GM10847 (cell line): ENCODE measurements around the gene MAP3K12.
A peak's percentile ranks its signal among the peaks of the same experiment; 100 is the strongest.

Source experiments
- POLR2A ChIP-seq: IDR thresholded peaks from 2 replicates; pipeline ENCODE4 v1.6.1; 2011; ENCODE audit not compliant: insufficient read length; ENCODE audit errors: extremely low read depth

MAP3K12 gene

GRCh38 chr12:53452159-53453077, 46.8 kb downstream of the MAP3K12 start:
- TF ChIP-seq POLR2A, result no peak

GRCh38 chr12:53451661-53452158, 47.5 kb downstream of the MAP3K12 start, which contains the start of gene PCBP2:
TSS of gene PCBP2 (plus strand) at chr12:53452102. CDS start at chr12:53454801, 2,699 bp downstream.
- peak; percentile 85 for TF ChIP-seq POLR2A

GRCh38 chr12:53450936-53451335, 48.3 kb downstream of the MAP3K12 start:
- no peak for TF ChIP-seq POLR2A

DNA sequence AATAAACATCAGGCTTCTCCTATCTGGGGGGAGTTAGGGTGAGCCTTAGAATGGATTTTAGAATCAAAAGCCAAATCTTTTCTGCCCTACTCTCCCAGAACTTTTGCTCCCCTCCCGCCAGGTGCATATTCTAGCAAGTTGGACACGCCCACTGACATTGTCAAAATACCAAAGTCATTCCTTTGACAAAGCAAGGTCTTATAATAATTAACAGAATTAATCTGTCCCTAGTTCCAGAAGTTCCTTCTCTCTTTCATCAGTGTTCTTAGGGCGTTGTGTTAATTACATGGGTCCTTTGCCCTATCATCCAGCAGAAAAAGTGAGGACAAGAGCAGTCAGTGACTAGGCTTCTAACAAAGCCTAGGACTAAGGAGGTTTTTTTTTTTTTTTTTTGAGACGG, 55.3 kb downstream of the MAP3K12 start:
- no peak for TF ChIP-seq POLR2A

DNA sequence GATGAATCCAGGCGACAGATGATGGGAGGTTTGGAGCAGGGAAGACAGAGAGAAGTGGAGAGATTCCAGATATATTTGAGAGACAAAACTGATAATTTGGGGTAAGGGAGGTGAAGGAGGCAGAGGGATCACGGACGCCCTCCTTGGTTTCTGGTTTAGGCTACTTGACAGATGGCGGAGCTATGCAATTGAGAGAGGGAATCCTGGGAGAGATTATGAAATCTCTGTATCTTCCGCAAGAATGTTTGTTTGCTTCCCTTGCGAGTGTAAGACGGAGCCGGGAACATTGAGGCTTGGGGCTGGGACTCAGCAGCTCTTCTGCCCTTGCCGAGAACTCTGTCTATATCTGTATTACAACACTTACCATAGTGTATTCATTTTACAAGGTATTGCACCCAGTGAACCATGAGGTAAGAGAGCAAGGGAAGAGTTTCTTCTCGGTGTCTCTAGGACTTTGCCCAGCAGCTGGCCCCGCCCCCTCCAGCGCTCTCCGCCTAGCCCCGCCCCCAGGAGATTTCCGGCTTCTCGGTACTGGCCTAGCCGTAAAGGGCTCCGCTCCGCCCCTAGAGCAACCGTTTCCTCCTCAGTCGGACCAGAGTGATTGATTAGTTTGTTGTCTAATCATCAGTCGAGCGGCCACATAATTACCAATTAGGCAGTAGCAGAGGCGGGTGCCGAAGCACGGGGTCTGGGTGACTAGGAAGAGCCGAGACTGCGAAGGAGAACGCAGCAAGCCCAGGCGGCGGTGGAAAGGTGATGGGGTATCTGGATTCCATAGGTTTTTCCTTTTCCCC, 58.0 kb downstream of the MAP3K12 start, which contains the start of gene PRR13:
TSS of gene PRR13 (plus strand) at position 695 of the 794 bp plus-strand sequence. CDS start 981 bp downstream, outside the sequence.
- TF ChIP-seq POLR2A, result peak; percentile 94

- TF ChIP-seq POLR2A, result no peak
Observed at GRCh38 chr12:53431187-53431586, 68.1 kb downstream of the MAP3K12 start.

GRCh38 chr12:53430116-53430515, 69.1 kb downstream of the MAP3K12 start:
- no peak for TF ChIP-seq POLR2A
